C4-2B (cell line): ENCODE data around the gene QKI.

Experiments used
- CTCF ChIP-seq: fragments of 450-650 bp; conservative IDR thresholded peaks from 2 replicates; pipeline ENCODE4 v1.5.1; 2017; ENCODE audit warnings: mild to moderate bottlenecking
- ZFX ChIP-seq: fragments of 450-650 bp; IDR thresholded peaks from 2 replicates; pipeline ENCODE4 v1.6.1; 2017

GRCh38 chr6:163516908-163517307 lies 102.4 kb downstream of the QKI start:
- TF ChIP-seq CTCF (no peak), ZFX (no peak)
